Esophagus muscularis mucosa (tissue), 4 donors: Measurements from ENCODE around the gene PIP5KL1. TPM values are rescaled to one million over a fixed set of nuclear protein-coding genes. Genes with fewer than 3 reads are reported as not detected.

ENCODE experiments used
- DNase-seq: peaks from one replicate; pipeline ENCODE4 v3.0.0-alpha.2; 2017; ENCODE audit errors: extremely low spot score
- H3K27ac ChIP-seq, 4 donors: fragments of 200-600 bp; sonication (generic); replicated peaks in 1 of 4; 1 replicate in 3 of 4; 2 replicates in 1 of 4; pipeline ENCODE4 v1.5.1; 2016 to 2019; ENCODE audit warnings: mild to moderate bottlenecking in 1 of 4
- H3K27me3 ChIP-seq, 4 donors: fragments of 200-600 bp; sonication (generic); one replicate each; pipeline versions ENCODE4 v1.5.1 to v1.6.0; 2016 to 2019
- H3K36me3 ChIP-seq, 4 donors: fragments of 200-600 bp; sonication (generic); one replicate each; pipeline ENCODE4 v1.5.1; 2016 to 2019
- H3K4me1 ChIP-seq, 4 donors: fragments of 200-600 bp; sonication (generic); one replicate each; pipeline ENCODE4 v1.5.1; 2016 to 2019
- H3K4me3 ChIP-seq, 4 donors: fragments of 200-600 bp; sonication (generic); 1 replicate in 2 of 4; 2 replicates in 2 of 4; pipeline ENCODE4 v1.5.1; 2016 to 2019; ENCODE audit warnings: mild to moderate bottlenecking in 4 of 4, moderate library complexity in 1 of 4
- H3K9me3 ChIP-seq, 4 donors: fragments of 200-600 bp; sonication (generic); 1 replicate in 3 of 4; 2 replicates in 1 of 4; pipeline ENCODE4 v1.5.1; 2016 to 2019
- CTCF ChIP-seq, 3 experiments: fragments of 200-600 bp in 2 of 3; fragments of 450-650 bp in 1 of 3; sonication (generic) in 2 of 3; IDR thresholded peaks; one replicate each; pipeline ENCODE4 v1.5.1; 2017 to 2019; ENCODE audit warnings: antibody characterized with exemption in 3 of 3, mild to moderate bottlenecking in 2 of 3, moderate library complexity in 1 of 3
- EP300 ChIP-seq: sonication (generic); formaldehyde crosslinking; IDR thresholded peaks from one replicate; pipeline ENCODE4 v1.6.1; 2017; ENCODE audit warnings: antibody characterized with exemption
- POLR2A ChIP-seq: fragments of 450-650 bp; IDR thresholded peaks from one replicate; pipeline ENCODE4 v1.6.1; 2017; ENCODE audit warnings: antibody characterized with exemption, moderate library complexity, mild to moderate bottlenecking, low read depth
- POLR2AphosphoS5 ChIP-seq, 2 donors: sonication (generic); formaldehyde crosslinking; IDR thresholded peaks; one replicate each; pipeline ENCODE4 v1.6.1; 2017; ENCODE audit warnings: antibody characterized with exemption in 2 of 2
- WGBS: methylation state at CpG from one replicate; pipeline ENCODE4 v1.1.5; 2018; 5-methylcytosine and 5-hydroxymethylcytosine counted together
- intact Hi-C: fragments of 100-400 bp; cut with DNase I; formaldehyde crosslinking; loops from one replicate; pipeline ENCODE4 v1.15.1; 2023
- total RNA-seq, 4 donors: library from RNA; depleted of rRNA; stranded (reverse); fragments of >200 nt; gene quantifications; one replicate each; pipeline versions ENCODE4 v1.1.0 to v1.2.1, GENCODE V29; 2016

Gene PIP5KL1
- total RNA-seq, 4 donors from 2014 or later = 1.3 to 2.8 (median 2.2) TPM

- H3K27ac ChIP-seq = peak overlapping the region in 3 of 4 donors; percentile 65 to 73 (median 69)
- peaks cover 22 to 44% (median 37%) of the 10 kb centered on the region in 4 donors for H3K4me1 ChIP-seq
- WGBS = 21% methylated on average over 7 of the region's 7 CpGs
- H3K4me3 ChIP-seq = peak overlapping the region; percentile 67 to 88 (median 79)
- no peak for TF ChIP-seq EP300
- no peak for TF ChIP-seq POLR2A
- TF ChIP-seq CTCF (IDR thresholded peaks at IDR 0.05) = no peak
- no peak for TF ChIP-seq POLR2AphosphoS5 (IDR thresholded peaks at IDR 0.05)
- H3K9me3 ChIP-seq = no peaks in the 10 kb centered on the region
- H3K36me3 ChIP-seq = peaks cover 0 to 32% (median 22%) of the 10 kb centered on the region in 4 donors
- DNase-seq = no peak
- H3K27me3 ChIP-seq = no peaks in the 10 kb centered on the region
- intact Hi-C loops = no loop called here
These were observed 6.4 kb upstream of the PIP5KL1 start for GRCh38 chr9:127937056-127937387.

DNA sequence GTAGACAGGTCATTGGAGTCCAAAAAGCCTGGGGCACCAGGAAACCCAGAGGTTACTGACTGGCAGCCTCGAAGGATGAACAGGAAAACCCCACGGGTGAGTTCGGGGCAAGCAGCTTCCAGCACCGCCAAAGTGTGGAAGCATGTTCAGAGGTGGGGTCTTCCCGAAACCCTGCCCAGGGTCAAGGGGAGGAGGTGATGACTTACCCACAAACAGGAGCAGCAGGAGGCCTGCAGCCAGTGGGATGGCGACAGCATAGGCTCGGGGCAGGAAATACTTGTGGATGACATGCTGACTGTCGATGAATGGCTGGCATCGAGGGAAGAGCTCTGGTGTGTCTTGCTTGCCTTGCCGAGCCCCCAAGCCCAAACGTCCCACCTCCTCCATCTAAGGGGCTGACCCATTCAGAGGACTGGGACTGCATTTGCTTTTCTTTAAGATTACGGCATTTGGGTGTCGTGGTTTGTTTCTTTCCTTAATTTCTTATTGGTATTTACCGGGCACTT, 5.8 kb upstream of the PIP5KL1 start:
- intact Hi-C loops = no loop called here
- peaks cover 0 to 2% (median 0%) of the 10 kb centered on the region in 4 donors for H3K27me3 ChIP-seq
- H3K4me3 ChIP-seq = peak overlapping the region; percentile 67 to 88 (median 79)
- 77% methylated on average over 14 of the region's 14 CpGs for WGBS
- H3K36me3 ChIP-seq = peaks cover 0 to 27% (median 19%) of the 10 kb centered on the region in 4 donors
- peaks cover 22 to 44% (median 37%) of the 10 kb centered on the region in 4 donors for H3K4me1 ChIP-seq
- DNase-seq = no peak
- H3K9me3 ChIP-seq = no peaks in the 10 kb centered on the region
- H3K27ac ChIP-seq = no peak overlapping the region
- TF ChIP-seq POLR2A (no peak), EP300 (no peak), CTCF (IDR thresholded peaks at IDR 0.05) (no peak), POLR2AphosphoS5 (IDR thresholded peaks at IDR 0.05) (no peak)

DNA sequence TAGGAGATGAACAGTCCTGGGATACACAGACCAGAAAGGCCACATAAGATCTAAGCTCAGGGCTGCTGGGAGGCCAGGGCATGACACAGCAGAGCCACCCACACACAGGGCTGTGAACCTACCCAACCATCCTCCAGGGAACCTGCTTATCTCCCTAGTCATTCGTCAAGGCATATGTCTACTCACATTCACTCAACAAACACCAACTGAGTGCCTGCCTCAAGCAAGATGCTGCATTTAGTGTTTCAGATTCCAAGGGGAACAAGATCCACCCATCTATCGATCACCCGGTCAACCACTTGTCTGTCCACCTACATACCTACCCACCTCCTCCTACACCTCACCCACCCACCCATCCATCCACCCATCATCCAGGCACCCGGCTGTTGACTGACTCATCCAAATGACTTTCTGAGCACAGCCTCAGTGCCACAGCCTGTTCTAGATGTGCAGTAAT, 5.2 kb upstream of the PIP5KL1 start:
- Histone ChIP-seq H3K27ac (no peak overlapping the region), H3K4me1 (peaks cover 28 to 50% (median 42%) of the 10 kb centered on the region in 4 donors), H3K9me3 (no peaks in the 10 kb centered on the region), H3K4me3 (no peak overlapping the region), H3K27me3 (peaks cover 0 to 2% (median 0%) of the 10 kb centered on the region in 4 donors), H3K36me3 (peaks cover 0 to 21% (median 19%) of the 10 kb centered on the region in 4 donors)
- DNase-seq = no peak
- no peak for TF ChIP-seq EP300
- 86% methylated on average over 4 of the region's 4 CpGs for WGBS
- intact Hi-C loops = no loop called here

- Histone ChIP-seq H3K4me1 (peaks cover 36 to 58% (median 50%) of the 10 kb centered on the region in 4 donors), H3K27me3 (peaks cover 0 to 2% (median 0%) of the 10 kb centered on the region in 4 donors), H3K9me3 (no peaks in the 10 kb centered on the region), H3K4me3 (no peak overlapping the region), H3K27ac (no peak overlapping the region), H3K36me3 (peaks cover 0 to 19% (median 18%) of the 10 kb centered on the region in 4 donors)
- intact Hi-C loops = no loop called here
- WGBS = 53% methylated on average over 5 of the region's 11 CpGs
- no peak for DNase-seq
- TF ChIP-seq CTCF (IDR thresholded peaks at IDR 0.05) (no peak), POLR2A (no peak), EP300 (no peak), POLR2AphosphoS5 (IDR thresholded peaks at IDR 0.05) (no peak)
These were observed 4.4 kb upstream of the PIP5KL1 start for GRCh38 chr9:127934986-127935385.

- intact Hi-C loops = no loop called here
- H3K36me3 ChIP-seq = peaks cover 0 to 18% (median 16%) of the 10 kb centered on the region in 4 donors
- no peak overlapping the region for H3K4me3 ChIP-seq
- no peaks in the 10 kb centered on the region for H3K9me3 ChIP-seq
- H3K27me3 ChIP-seq = peaks cover 0 to 9% (median 0%) of the 10 kb centered on the region in 4 donors
- 94% methylated on average over 4 of the region's 4 CpGs for WGBS
- no peak for DNase-seq
- H3K4me1 ChIP-seq = peaks cover 36 to 58% (median 51%) of the 10 kb centered on the region in 4 donors
- no peak for TF ChIP-seq POLR2A
- H3K27ac ChIP-seq = no peak overlapping the region
These were observed 3.7 kb upstream of the PIP5KL1 start for GRCh38 chr9:127934248-127934647.
